CD4-positive, alpha-beta T cell treated with Interleukin-2 at 100 ng/mL for 4 hours (primary cell): ENCODE measurements around the gene GBP4.

ENCODE experiments used
- DNase-seq: peaks from one replicate; pipeline ENCODE4 v3.0.0-alpha.2; 2020; ENCODE audit warnings: low spot score

GBP4 gene

GRCh38 chr1:89171067-89171438, 27.7 kb downstream of the GBP4 start:
- DNase-seq = no peak

DNA sequence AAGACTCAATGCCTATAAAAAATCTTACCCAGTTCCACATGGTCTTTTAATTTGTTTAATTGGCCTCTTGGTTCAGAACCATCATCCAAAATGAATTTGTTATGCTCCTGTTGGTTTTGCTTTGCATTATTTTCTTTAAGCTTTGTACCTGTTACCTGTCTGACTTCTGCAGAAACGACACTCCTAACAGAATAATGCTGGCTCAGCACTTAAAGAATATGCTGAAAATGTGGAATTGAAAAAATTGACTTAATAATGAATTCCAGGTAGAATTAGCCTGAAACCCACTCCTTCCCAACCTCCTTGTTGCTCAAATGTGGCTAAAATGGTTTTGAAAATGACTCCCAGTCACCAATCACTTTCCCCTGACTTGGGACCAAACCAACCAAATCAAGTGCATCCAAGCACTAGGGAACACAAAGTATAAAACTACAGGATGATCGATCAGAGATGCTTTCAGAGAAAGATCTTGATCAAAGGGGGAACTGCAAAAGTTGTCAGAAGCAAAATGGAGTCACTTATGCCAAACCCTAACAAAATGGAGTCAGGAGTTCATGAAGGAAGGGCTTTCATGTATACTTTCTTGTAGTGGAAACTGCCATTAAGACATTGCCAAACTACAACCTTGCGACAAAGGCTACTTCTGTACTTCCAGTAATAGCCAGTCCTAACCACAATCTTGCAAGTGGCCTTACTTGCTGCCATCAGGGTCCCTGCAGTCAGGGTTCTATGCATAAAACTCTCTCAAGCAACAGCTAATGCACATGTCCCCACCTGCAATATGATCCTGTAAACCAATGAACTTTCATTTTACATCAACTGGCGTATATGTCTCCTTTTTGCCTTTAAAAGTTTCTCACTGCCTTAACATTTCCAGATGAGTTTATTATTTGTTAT, 28.3 kb downstream of the GBP4 start:
- DNase-seq = no peak

GRCh38 chr1:89169166-89169565, 29.6 kb downstream of the GBP4 start:
- DNase-seq = no peak

- DNase-seq = no peak
These were observed 31.0 kb downstream of the GBP4 start for GRCh38 chr1:89167590-89168230.

DNA sequence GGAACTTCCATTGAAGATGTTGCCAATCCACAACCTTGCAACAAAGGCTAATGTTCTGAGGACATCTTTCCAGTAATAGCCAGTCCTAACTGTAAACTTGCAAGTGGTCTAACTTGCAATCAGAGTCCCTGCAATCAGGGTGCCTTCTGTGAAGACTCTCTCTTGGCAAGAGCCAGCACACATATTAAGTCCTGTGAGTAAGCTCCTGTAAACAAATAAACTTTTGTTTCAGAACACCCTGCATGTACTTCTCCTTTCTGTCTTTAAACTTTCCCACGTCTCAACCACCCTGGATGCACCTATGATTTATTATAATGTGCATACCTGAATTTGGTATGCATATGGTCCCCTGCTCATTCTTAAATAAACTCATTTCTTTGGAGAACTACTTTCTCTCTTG, 32.0 kb downstream of the GBP4 start:
- DNase-seq = no peak

DNA sequence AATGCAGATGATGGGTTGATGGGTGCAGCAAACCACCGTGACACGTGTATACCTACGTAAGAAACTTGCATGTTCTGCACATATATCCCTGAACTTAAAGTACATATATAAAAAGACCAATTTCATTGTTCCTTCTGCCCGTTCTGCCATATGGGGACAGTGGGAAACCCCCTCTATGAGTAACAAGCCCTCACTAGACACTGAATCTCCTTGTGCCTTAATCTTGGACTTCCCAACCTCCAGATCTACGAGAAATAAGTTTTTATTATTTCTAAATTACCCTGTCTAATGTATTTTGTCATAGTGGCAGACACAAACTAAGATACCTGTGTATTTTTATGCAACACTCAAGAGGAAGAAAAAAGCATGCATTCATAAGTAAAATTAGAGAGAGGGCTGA, 32.9 kb downstream of the GBP4 start:
- no peak for DNase-seq

DNA sequence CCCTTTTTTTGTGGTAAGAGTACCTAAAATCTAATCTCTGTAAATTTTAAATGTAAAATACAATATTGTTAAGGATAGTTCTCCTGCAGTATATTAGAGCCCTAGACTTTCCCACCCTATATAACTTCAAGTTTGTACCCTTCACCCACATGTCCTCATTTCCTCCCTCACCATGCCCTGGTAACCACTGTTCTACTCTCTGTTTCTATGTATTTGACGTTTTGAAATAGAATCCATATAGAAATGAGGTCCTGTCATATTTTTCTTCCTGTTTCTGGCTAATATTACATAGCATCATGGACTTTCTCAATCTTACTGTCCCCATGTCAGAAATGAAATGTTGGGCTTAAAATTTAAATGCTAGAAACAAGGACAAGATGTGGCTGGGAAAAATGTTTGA, 47.7 kb downstream of the GBP4 start:
- no peak for DNase-seq

- no peak for DNase-seq
These were observed 48.8 kb downstream of the GBP4 start for GRCh38 chr1:89149976-89150375.

GRCh38 chr1:89149229-89149628, 49.5 kb downstream of the GBP4 start:
- no peak for DNase-seq

- DNase-seq = no peak
These were observed 50.8 kb downstream of the GBP4 start for GRCh38 chr1:89147678-89148658.

- no peak for DNase-seq
These were observed 52.0 kb downstream of the GBP4 start for GRCh38 chr1:89146721-89147120.

- DNase-seq = no peak
These were observed 55.3 kb downstream of the GBP4 start for GRCh38 chr1:89143484-89143883.

DNA sequence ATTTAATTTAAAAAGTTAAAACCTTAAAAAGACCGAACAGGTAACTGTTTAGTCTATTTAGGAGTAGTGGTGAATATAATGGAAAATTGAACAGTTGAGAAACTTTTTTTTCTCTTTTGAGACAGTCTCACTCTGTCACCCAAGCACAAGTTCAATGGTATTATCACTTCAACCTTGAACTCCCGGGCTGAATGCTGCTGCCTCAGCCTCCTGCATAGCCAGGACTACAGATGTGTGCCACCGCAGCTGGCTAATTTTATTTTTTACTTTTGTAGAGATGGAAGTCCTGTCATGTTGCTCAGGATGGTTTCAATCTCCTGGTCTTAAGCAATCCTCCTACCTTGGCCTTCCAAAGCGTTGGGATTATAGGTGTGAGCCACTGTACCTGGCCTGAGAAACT, 56.6 kb downstream of the GBP4 start:
- no peak for DNase-seq

GRCh38 chr1:89133747-89134146, 65.0 kb downstream of the GBP4 start:
- DNase-seq = no peak
